Measurements from ENCODE around the gene PLIN1. TPM values are rescaled to one million over a fixed set of nuclear protein-coding genes. Genes with fewer than 3 reads are reported as not detected.

Gene PLIN1
- total RNA-seq, 1 donor from 2014 or later, result 1.6 TPM

GRCh38 chr15:89668171-89668570 is 11.0 kb downstream of the PLIN1 start:
- Histone ChIP-seq H3K27ac (replicated peaks) (no peak overlapping the region), H3K4me3 (no peak overlapping the region), H3K9me3 (replicated peaks) (no peaks in the 10 kb centered on the region), H3K36me3 (no peaks in the 10 kb centered on the region), H3K4me1 (peaks cover 20% of the 10 kb centered on the region), H3K27me3 (ENCODE audit: low read depth) (no peaks in the 10 kb centered on the region)
- TF ChIP-seq, protein P1, sequence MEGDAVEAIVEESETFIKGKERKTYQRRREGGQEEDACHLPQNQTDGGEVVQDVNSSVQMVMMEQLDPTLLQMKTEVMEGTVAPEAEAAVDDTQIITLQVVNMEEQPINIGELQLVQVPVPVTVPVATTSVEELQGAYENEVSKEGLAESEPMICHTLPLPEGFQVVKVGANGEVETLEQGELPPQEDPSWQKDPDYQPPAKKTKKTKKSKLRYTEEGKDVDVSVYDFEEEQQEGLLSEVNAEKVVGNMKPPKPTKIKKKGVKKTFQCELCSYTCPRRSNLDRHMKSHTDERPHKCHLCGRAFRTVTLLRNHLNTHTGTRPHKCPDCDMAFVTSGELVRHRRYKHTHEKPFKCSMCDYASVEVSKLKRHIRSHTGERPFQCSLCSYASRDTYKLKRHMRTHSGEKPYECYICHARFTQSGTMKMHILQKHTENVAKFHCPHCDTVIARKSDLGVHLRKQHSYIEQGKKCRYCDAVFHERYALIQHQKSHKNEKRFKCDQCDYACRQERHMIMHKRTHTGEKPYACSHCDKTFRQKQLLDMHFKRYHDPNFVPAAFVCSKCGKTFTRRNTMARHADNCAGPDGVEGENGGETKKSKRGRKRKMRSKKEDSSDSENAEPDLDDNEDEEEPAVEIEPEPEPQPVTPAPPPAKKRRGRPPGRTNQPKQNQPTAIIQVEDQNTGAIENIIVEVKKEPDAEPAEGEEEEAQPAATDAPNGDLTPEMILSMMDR (IDR thresholded peaks at IDR 0.05; ENCODE audit: borderline replicate concordance), result no peak
- no peak for DNase-seq
- intact Hi-C loops (cut with micrococcal nuclease), result no loop called here

GRCh38 chr15:89667706-89667960 is 11.5 kb downstream of the PLIN1 start:
- Histone ChIP-seq H3K9me3 (replicated peaks) (no peaks in the 10 kb centered on the region), H3K36me3 (no peaks in the 10 kb centered on the region), H3K27ac (replicated peaks) (no peak overlapping the region), H3K4me1 (peaks cover 25% of the 10 kb centered on the region), H3K4me3 (no peak overlapping the region), H3K27me3 (ENCODE audit: low read depth) (no peaks in the 10 kb centered on the region)
- TF ChIP-seq, protein P1 (IDR thresholded peaks at IDR 0.05; ENCODE audit: borderline replicate concordance), result no peak
- DNase-seq, result no peak
- intact Hi-C loops (cut with micrococcal nuclease), result no loop called here

GRCh38 chr15:89666858-89667705 is 12.1 kb downstream of the PLIN1 start:
- Histone ChIP-seq H3K9me3 (replicated peaks) (no peaks in the 10 kb centered on the region), H3K4me1 (peaks cover 31% of the 10 kb centered on the region), H3K27me3 (ENCODE audit: low read depth) (no peaks in the 10 kb centered on the region), H3K27ac (replicated peaks) (peak overlapping the region; percentile 87), H3K4me3 (no peak overlapping the region), H3K36me3 (no peaks in the 10 kb centered on the region)
- TF ChIP-seq, protein P1 (IDR thresholded peaks at IDR 0.05; ENCODE audit: borderline replicate concordance), result no peak
- intact Hi-C loops (cut with micrococcal nuclease), result no loop called here
- no peak for DNase-seq

DNA sequence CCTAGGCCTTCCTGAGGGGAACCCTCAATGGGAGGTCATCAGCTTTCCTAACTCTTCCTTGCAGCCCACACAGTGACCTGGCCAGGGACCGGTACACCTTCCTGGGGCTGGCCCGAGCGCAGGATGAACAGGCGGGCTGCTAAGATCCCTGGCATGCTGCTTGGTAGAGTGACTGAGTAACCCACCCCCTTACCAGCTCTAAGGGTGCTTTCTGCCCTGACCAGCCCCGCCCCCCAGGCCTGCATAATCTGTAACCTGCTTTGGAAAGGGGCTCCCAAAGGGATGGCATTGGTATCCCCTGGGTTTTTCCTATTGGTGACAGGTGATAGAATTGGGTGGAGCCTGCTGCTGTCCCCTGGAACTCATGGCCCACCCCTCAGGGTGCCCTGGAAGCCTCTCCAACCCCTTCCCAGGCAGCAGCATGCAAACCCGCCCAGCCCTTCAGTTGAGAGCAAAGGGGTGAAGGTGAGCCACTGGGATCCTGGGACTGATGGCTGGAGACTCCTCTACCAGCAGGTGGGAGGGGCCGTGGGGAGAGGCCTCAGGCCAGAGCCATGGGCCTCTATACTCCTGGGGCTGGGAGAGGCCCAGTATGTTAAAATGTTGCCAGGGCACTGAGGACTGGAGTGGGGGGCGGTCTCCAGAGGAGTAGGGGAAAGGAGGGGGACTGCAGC is 12.8 kb downstream of the PLIN1 start:
- H3K36me3 ChIP-seq, result no peaks in the 10 kb centered on the region
- no peak for DNase-seq
- peak overlapping the region; percentile 64 for H3K4me3 ChIP-seq
- peak overlapping the region; percentile 87 for H3K27ac ChIP-seq (replicated peaks)
- TF ChIP-seq, protein P1 (IDR thresholded peaks at IDR 0.05; ENCODE audit: borderline replicate concordance), result no peak
- H3K4me1 ChIP-seq, result peaks cover 32% of the 10 kb centered on the region
- no peaks in the 10 kb centered on the region for H3K9me3 ChIP-seq (replicated peaks)
- intact Hi-C loops (cut with micrococcal nuclease), result no loop called here
- no peaks in the 10 kb centered on the region for H3K27me3 ChIP-seq (ENCODE audit: low read depth)

GRCh38 chr15:89665449-89666181 is 13.6 kb downstream of the PLIN1 start:
- TF ChIP-seq, protein P1 (IDR thresholded peaks at IDR 0.05; ENCODE audit: borderline replicate concordance), result no peak
- H3K4me3 ChIP-seq, result peak overlapping the region; percentile 64
- no peaks in the 10 kb centered on the region for H3K36me3 ChIP-seq
- peaks cover 32% of the 10 kb centered on the region for H3K4me1 ChIP-seq
- DNase-seq, result peak; percentile 70
- H3K9me3 ChIP-seq (replicated peaks), result no peaks in the 10 kb centered on the region
- intact Hi-C loops (cut with micrococcal nuclease), result no loop called here
- no peaks in the 10 kb centered on the region for H3K27me3 ChIP-seq (ENCODE audit: low read depth)
- peak overlapping the region; percentile 87 for H3K27ac ChIP-seq (replicated peaks)
